Peyer's patch (tissue), 4 donors: ENCODE results near the gene MAML3.

Experiments
- CTCF ChIP-seq, 6 experiments: fragments of 450-650 bp in 4 of 6; fragments of 200-600 bp in 2 of 6; sonication (generic) in 1 of 6; IDR thresholded peaks; one replicate each; pipeline ENCODE4 v1.5.1; 2017 to 2019; ENCODE audit warnings: antibody characterized with exemption in 6 of 6, mild to moderate bottlenecking in 3 of 6, moderate library complexity in 1 of 6
- POLR2A ChIP-seq, 2 donors: fragments of 450-650 bp; IDR thresholded peaks; one replicate each; pipeline ENCODE4 v1.5.1; 2017; ENCODE audit warnings: antibody characterized with exemption in 2 of 2, mild to moderate bottlenecking in 2 of 2, moderate library complexity in 2 of 2

GRCh38 chr4:140061659-140062289, 92.2 kb downstream of the MAML3 start:
- TF ChIP-seq CTCF (IDR thresholded peaks at IDR 0.05) (no peak), POLR2A (IDR thresholded peaks at IDR 0.05) (no peak)
